ENCODE data around the gene KRTAP21-3.
"Not testable (repeated sequence)": the region's sequence is repeated elsewhere in the genome, so short reads cannot be mapped to it uniquely, and the experiment has no call there.

The KRTAP21-3 gene, protein sequence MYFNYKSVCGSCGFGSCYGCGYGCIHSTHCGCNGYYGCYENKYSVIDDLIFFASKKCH

DNA sequence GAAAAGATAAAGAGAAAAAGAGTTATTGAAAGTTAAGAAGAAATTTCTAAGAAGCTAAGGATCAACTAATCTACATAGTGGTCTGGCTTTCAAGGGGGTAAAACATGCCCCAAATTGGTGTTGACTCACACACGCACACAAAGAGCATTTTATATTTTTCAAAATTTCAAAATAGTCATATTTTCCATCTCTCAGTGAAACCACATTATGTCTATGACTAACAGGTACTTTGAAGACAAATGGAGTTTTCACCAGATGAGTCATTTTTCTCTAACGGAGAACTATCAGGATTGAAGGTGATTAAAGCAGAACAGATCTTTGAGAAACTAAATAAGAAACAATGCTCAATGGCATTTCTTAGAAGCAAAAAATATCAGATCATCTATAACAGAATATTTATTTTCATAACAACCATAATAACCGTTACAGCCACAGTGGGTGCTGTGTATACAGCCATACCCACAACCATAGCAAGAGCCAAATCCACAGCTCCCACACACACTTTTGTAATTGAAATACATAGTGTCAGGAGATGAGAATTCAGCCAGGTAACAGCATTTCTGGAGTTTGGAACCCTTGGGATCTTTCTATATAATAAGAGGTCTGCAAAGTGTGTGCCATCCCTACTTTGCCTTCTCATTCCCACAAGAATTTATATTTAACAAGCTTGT lies at the start of gene KRTAP21-3:
Gene KRTAP21-3 (minus strand): TSS at position 539 of the 671 bp plus-strand sequence. CDS start 18 bp downstream, at position 521.
- TF ChIP-seq, protein P1, sequence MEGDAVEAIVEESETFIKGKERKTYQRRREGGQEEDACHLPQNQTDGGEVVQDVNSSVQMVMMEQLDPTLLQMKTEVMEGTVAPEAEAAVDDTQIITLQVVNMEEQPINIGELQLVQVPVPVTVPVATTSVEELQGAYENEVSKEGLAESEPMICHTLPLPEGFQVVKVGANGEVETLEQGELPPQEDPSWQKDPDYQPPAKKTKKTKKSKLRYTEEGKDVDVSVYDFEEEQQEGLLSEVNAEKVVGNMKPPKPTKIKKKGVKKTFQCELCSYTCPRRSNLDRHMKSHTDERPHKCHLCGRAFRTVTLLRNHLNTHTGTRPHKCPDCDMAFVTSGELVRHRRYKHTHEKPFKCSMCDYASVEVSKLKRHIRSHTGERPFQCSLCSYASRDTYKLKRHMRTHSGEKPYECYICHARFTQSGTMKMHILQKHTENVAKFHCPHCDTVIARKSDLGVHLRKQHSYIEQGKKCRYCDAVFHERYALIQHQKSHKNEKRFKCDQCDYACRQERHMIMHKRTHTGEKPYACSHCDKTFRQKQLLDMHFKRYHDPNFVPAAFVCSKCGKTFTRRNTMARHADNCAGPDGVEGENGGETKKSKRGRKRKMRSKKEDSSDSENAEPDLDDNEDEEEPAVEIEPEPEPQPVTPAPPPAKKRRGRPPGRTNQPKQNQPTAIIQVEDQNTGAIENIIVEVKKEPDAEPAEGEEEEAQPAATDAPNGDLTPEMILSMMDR (IDR thresholded peaks at IDR 0.05; ENCODE audit: borderline replicate concordance, insufficient read depth, low read depth, low read length), result no peak
- H3K4me3 ChIP-seq (ENCODE audit: low read depth, low read length), result no peak within 1 kb of the TSS

DNA sequence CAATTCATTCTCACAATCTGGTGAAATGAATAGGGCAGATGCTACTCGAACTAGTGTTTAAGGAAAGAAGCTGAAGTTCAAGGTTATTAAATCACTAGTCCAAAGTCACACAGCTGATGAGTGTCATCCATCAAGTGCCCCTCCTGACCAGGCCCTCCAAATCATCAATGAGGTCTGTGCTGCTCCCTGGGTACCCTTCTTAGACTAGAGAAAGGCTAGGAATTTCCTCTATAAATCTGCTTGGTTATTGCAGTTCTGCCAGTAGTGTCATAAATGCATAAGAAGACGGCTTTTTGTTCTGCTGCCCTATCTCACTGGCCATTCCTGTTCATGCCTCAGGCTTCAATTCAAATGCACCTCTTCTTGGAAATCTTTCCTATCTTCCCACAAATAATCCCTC lies 42.2 kb upstream of the KRTAP21-3 start:
- TF ChIP-seq, protein P1 (IDR thresholded peaks at IDR 0.05; ENCODE audit: borderline replicate concordance, insufficient read depth, low read depth, low read length), result no peak
- H3K4me3 ChIP-seq (ENCODE audit: low read depth, low read length), result no peak overlapping the region

DNA sequence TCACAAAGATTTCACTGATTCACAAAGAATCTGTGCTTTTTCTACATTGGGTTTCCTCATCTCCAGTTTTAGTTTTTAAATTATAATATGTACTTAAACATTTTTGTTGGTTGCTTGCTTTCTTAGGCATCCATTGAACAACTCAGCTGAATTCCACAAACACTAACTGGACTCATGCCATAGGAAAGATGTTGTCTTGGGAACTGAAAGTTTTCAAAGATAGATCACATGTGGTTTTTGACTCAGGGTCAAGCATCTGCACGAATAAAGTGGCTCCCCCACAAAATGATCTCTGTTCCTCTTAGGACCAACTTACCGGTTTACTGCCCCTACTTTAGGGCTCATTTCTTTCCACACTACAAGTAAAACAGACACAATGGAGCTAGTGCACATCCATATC lies 39.7 kb upstream of the KRTAP21-3 start:
- H3K4me3 ChIP-seq (ENCODE audit: low read depth, low read length), result no peak overlapping the region
- TF ChIP-seq, protein P1 (IDR thresholded peaks at IDR 0.05; ENCODE audit: borderline replicate concordance, insufficient read depth, low read depth, low read length), result no peak

DNA sequence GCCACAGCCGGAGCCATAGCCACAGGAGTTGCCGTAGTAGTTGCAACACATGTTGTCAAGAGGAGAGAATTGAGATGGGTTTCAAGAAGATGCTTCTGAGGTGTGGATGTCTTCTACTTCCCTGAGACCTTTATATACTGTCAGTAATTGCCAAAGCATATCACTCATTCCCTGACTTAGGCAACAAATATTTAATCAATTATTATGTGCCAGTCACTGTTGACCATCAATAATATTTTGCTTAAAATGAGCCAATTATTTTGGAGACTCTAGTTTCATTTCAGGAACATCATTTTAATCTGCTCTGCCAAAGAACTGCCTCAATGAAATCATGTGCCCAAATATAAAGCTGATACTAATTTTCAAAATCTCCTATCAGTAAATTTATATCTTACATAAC lies 36.8 kb upstream of the KRTAP21-3 start, which contains the start of gene KRTAP21-1:
Gene KRTAP21-1 (minus strand): TSS at position 101 of the 400 bp plus-strand sequence. CDS start 50 bp downstream, at position 51.
- not testable (repeated sequence) for H3K4me3 ChIP-seq (ENCODE audit: low read depth, low read length)

DNA sequence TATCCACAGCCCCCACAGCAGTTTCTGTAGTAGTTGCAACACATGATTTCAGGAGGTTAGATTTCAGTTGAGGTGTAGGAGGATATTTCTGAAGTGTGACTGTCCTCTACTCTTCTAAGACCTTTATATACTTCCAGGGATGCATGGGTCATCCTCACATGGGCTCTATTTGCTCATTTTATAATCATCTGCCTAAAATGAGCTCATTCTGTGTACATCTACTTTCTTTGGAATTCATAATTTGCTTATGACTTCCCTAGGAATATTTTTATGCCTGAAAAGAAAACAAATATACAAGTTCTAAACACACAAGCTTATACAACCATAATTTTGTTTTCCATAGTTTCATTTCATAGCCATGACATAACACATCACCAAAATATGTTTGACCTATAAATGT lies 28.6 kb upstream of the KRTAP21-3 start, which contains the start of gene KRTAP21-2:
Gene KRTAP21-2 (minus strand): TSS at position 101 of the 400 bp plus-strand sequence. CDS start 57 bp downstream, at position 44.
- TF ChIP-seq, protein P1 (IDR thresholded peaks at IDR 0.05; ENCODE audit: borderline replicate concordance, insufficient read depth, low read depth, low read length), result no peak
- no peak within 1 kb of the TSS for H3K4me3 ChIP-seq (ENCODE audit: low read depth, low read length)

DNA sequence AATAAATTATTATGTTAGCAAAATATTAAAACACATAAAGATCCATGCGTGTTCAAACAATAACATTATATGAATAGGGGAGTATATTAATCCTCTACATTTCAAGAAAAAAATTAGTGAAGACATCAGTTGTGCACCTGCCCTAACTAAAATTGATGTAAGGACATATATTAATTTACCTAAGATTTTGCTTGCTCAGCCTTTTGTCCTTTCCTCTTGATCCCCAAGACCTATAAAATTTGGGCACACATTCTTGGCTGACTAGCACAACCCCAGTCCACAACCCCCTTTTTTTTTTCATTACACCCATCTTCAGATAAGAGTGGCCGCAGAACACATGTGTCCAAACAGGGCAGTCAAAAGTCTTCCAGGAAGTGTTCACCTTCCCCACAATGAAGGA lies 21.9 kb upstream of the KRTAP21-3 start:
- TF ChIP-seq, protein P1 (IDR thresholded peaks at IDR 0.05; ENCODE audit: borderline replicate concordance, insufficient read depth, low read depth, low read length), result no peak

DNA sequence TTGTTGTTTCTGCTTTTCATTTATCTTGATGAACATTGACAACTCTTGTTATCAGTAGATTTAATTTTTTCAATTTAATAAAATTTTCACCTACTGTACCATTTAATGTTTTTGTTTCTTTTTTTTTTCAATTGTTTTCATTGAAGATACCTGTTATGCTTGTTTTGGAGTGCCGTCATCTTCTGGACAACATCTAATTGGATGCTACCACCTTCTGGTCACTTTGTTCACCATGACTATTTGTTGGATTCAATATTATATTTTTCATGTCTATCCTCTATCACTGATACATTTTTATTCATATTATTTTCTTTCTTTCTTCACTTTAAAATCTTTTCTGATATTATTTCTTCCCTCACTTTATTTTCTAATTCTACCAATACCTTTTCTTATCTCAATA lies 14.4 kb upstream of the KRTAP21-3 start:
- TF ChIP-seq, protein P1 (IDR thresholded peaks at IDR 0.05; ENCODE audit: borderline replicate concordance, insufficient read depth, low read depth, low read length), result no peak
- H3K4me3 ChIP-seq (ENCODE audit: low read depth, low read length), result no peak overlapping the region

More for the DNA sequence above, 21.9 kb upstream of the KRTAP21-3 start:
- H3K4me3 ChIP-seq (ENCODE audit: low read depth, low read length), result no peak overlapping the region

Measured in GM12875 (cell line).